Effector memory CD4-positive, alpha-beta T cell (primary cell): ENCODE results near the gene UAP1L1.
A peak's percentile ranks its signal among the peaks of the same experiment; 100 is the strongest.
"Not testable (repeated sequence)": the region's sequence is repeated elsewhere in the genome, so short reads cannot be mapped to it uniquely, and the experiment has no call there.

Experiments used
- DNase-seq, 3 donors: peaks; one replicate each; pipeline ENCODE4 v3.0.0-alpha.2; 2020
- H3K27ac ChIP-seq: 2 replicates; pipeline ENCODE4 v1.7.0; 2013; ENCODE audit warnings: mild to moderate bottlenecking, low read length, moderate library complexity; ENCODE audit not compliant: insufficient read depth, poor library complexity, severe bottlenecking
- H3K27me3 ChIP-seq: replicated peaks from 2 replicates; pipeline ENCODE4 v1.7.0; 2013; ENCODE audit warnings: mild to moderate bottlenecking, low read length; ENCODE audit not compliant: insufficient read depth, control insufficient read depth, poor library complexity, severe bottlenecking
- H3K36me3 ChIP-seq: 2 replicates; pipeline ENCODE4 v1.7.0; 2013; ENCODE audit warnings: mild to moderate bottlenecking, low read length, moderate library complexity; ENCODE audit not compliant: control insufficient read depth, insufficient read depth
- H3K4me1 ChIP-seq: 2 replicates; pipeline ENCODE4 v1.7.0; 2013; ENCODE audit warnings: low read length, mild to moderate bottlenecking; ENCODE audit not compliant: control insufficient read depth, insufficient read depth, poor library complexity, severe bottlenecking
- H3K4me3 ChIP-seq: 2 replicates; pipeline ENCODE4 v1.7.0; 2013; ENCODE audit warnings: low read length, low read depth, mild to moderate bottlenecking; ENCODE audit not compliant: insufficient read depth, poor library complexity, severe bottlenecking
- H3K9me3 ChIP-seq: 2 replicates; pipeline ENCODE4 v1.7.0; 2013; ENCODE audit warnings: mild to moderate bottlenecking, low read length, moderate library complexity; ENCODE audit not compliant: control insufficient read depth
- total RNA-seq, 3 donors: gene quantifications; one replicate each; lab custom pipeline; 2026; lab: John Stamatoyannopoulos, UW

Gene UAP1L1
- total RNA-seq: 9.9 to 38.7 (median 19.2) reads per million in 3 donors

- H3K9me3 ChIP-seq: no peaks in the 10 kb centered on the region
- peak within 1 kb of the TSS; percentile 55 for H3K4me3 ChIP-seq
- H3K27ac ChIP-seq: peak within 1 kb of the TSS; percentile 48
- H3K27me3 ChIP-seq: no peaks in the 10 kb centered on the region
- peak; percentile 37 to 63 (median 53) for DNase-seq
- peaks cover 4% of the 10 kb centered on the region for H3K36me3 ChIP-seq
- H3K4me1 ChIP-seq: peaks cover 11% of the 10 kb centered on the region
These were observed at the start of gene UAP1L1 for GRCh38 chr9:137077010-137077747. Gene UAP1L1, plus strand, starts transcription at chr9:137077517. Its CDS starts 16 bp downstream, at chr9:137077533.

- H3K9me3 ChIP-seq: no peaks in the 10 kb centered on the region
- no peaks in the 10 kb centered on the region for H3K27me3 ChIP-seq
- peaks cover 64% of the 10 kb centered on the region for H3K4me1 ChIP-seq
- H3K36me3 ChIP-seq: no peaks in the 10 kb centered on the region
- DNase-seq: peak; percentile 52 to 63 (median 55)
- peak overlapping the region; percentile 61 for H3K27ac ChIP-seq
- peak overlapping the region; percentile 67 for H3K4me3 ChIP-seq
These were observed 48.9 kb upstream of the UAP1L1 start for GRCh38 chr9:137028263-137029057.

- peaks cover 65% of the 10 kb centered on the region for H3K4me1 ChIP-seq
- H3K36me3 ChIP-seq: no peaks in the 10 kb centered on the region
- H3K27me3 ChIP-seq: no peaks in the 10 kb centered on the region
- peak; percentile 43 to 62 (median 50) for DNase-seq
- peak overlapping the region; percentile 61 for H3K27ac ChIP-seq
- H3K4me3 ChIP-seq: peak overlapping the region; percentile 67
- no peaks in the 10 kb centered on the region for H3K9me3 ChIP-seq
These were observed 48.0 kb upstream of the UAP1L1 start for GRCh38 chr9:137029058-137029936.

- no peaks in the 10 kb centered on the region for H3K9me3 ChIP-seq
- DNase-seq: no peak
- peak overlapping the region; percentile 67 for H3K4me3 ChIP-seq
- peaks cover 70% of the 10 kb centered on the region for H3K4me1 ChIP-seq
- H3K27me3 ChIP-seq: no peaks in the 10 kb centered on the region
- H3K36me3 ChIP-seq: no peaks in the 10 kb centered on the region
- peak overlapping the region; percentile 61 for H3K27ac ChIP-seq
These were observed 47.3 kb upstream of the UAP1L1 start for GRCh38 chr9:137030006-137030405.

GRCh38 chr9:137030538-137031527 lies 46.5 kb upstream of the UAP1L1 start:
- Histone ChIP-seq H3K9me3 (no peaks in the 10 kb centered on the region), H3K27ac (peak overlapping the region; percentile 61), H3K36me3 (no peaks in the 10 kb centered on the region), H3K4me3 (peak overlapping the region; percentile 67), H3K27me3 (no peaks in the 10 kb centered on the region), H3K4me1 (peaks cover 70% of the 10 kb centered on the region)
- DNase-seq: no peak

- peak in 1 of 3 donors; percentile 17 for DNase-seq
- no peaks in the 10 kb centered on the region for H3K9me3 ChIP-seq
- H3K27me3 ChIP-seq: no peaks in the 10 kb centered on the region
- H3K36me3 ChIP-seq: no peaks in the 10 kb centered on the region
- peaks cover 65% of the 10 kb centered on the region for H3K4me1 ChIP-seq
- H3K27ac ChIP-seq: peak within 1 kb of the TSS; percentile 61
- H3K4me3 ChIP-seq: peak within 1 kb of the TSS; percentile 67
These were observed 45.2 kb upstream of the UAP1L1 start, which contains the start of gene FUT7 for GRCh38 chr9:137031904-137032640. Gene FUT7, minus strand, starts transcription at chr9:137032088. Its CDS starts 97 bp downstream, at chr9:137031991.

GRCh38 chr9:137032858-137033257 lies 44.5 kb upstream of the UAP1L1 start:
- H3K27me3 ChIP-seq: no peaks in the 10 kb centered on the region
- H3K4me3 ChIP-seq: no peak overlapping the region
- no peak for DNase-seq
- H3K36me3 ChIP-seq: no peaks in the 10 kb centered on the region
- H3K27ac ChIP-seq: peak overlapping the region; percentile 40
- H3K4me1 ChIP-seq: peaks cover 60% of the 10 kb centered on the region
- H3K9me3 ChIP-seq: no peaks in the 10 kb centered on the region

GRCh38 chr9:137033481-137033880 lies 43.8 kb upstream of the UAP1L1 start:
- H3K27me3 ChIP-seq, H3K36me3 ChIP-seq, DNase-seq, H3K4me3 ChIP-seq, H3K9me3 ChIP-seq: not testable (repeated sequence)
- Histone ChIP-seq H3K4me1 (peaks cover 58% of the 10 kb centered on the region), H3K27ac (peak overlapping the region; percentile 22)
